Fibroblast of lung (primary cell): ENCODE measurements around the gene ALDH4A1. TPM values are rescaled to one million over a fixed set of nuclear protein-coding genes. Genes with fewer than 3 reads are reported as not detected.

ENCODE experiments used
- DNase-seq, 2 donors: peaks; one replicate each; pipeline versions ENCODE4 v3.0.0 to v3.0.0-alpha.2; 2010; ENCODE audit warnings: low read depth in 2 of 2
- H2AFZ ChIP-seq: 2 replicates; pipeline ENCODE4 v1.5.1; 2012; ENCODE audit warnings: low read length, control low read depth, inconsistent platforms
- H3K27ac ChIP-seq: 2 replicates; pipeline ENCODE4 v1.5.1; 2011; ENCODE audit warnings: low read length, control low read depth; ENCODE audit not compliant: insufficient read depth
- H3K27me3 ChIP-seq: 2 replicates; pipeline ENCODE4 v1.5.1; 2011; ENCODE audit warnings: mild to moderate bottlenecking, low read length; ENCODE audit not compliant: control insufficient read depth, insufficient read depth
- H3K36me3 ChIP-seq: 2 replicates; pipeline ENCODE4 v1.5.1; 2011; ENCODE audit warnings: low read length; ENCODE audit not compliant: control insufficient read depth, insufficient read depth
- H3K4me1 ChIP-seq: 2 replicates; pipeline ENCODE4 v1.5.1; 2011; ENCODE audit warnings: low read length; ENCODE audit not compliant: control insufficient read depth, insufficient read depth; ENCODE audit errors: extremely low read depth
- H3K4me2 ChIP-seq: 2 replicates; pipeline ENCODE4 v1.5.1; 2011; ENCODE audit warnings: low read length, control low read depth; ENCODE audit not compliant: insufficient read depth; ENCODE audit errors: extremely low read depth
- H3K4me3 ChIP-seq, 4 experiments: fragments of 200-600 bp in 1 of 4; sonication (generic) in 1 of 4; replicated peaks in 1 of 4; 2 replicates each; pipeline ENCODE4 v1.5.1; 2011 to 2016; ENCODE audit warnings: low read length in 4 of 4, low read depth in 3 of 4, mild to moderate bottlenecking in 3 of 4, control low read depth in 2 of 4, inconsistent platforms in 1 of 4, mixed read lengths in 1 of 4; ENCODE audit not compliant: insufficient read depth in 1 of 4; ENCODE audit errors: control extremely low read depth in 1 of 4
- H3K79me2 ChIP-seq: 2 replicates; pipeline ENCODE4 v1.5.1; 2012; ENCODE audit warnings: mild to moderate bottlenecking, low read length, inconsistent platforms; ENCODE audit not compliant: control insufficient read depth, insufficient read depth
- H3K9ac ChIP-seq: 2 replicates; pipeline ENCODE4 v1.5.1; 2011; ENCODE audit warnings: mild to moderate bottlenecking, low read length, control low read depth; ENCODE audit not compliant: insufficient read depth
- H3K9me3 ChIP-seq: 2 replicates; pipeline ENCODE4 v1.5.1; 2012; ENCODE audit warnings: low read depth, low read length; ENCODE audit not compliant: control insufficient read depth, insufficient read depth
- H4K20me1 ChIP-seq: 2 replicates; pipeline ENCODE4 v1.5.1; 2011; ENCODE audit warnings: low read length; ENCODE audit not compliant: control insufficient read depth, insufficient read depth; ENCODE audit errors: extremely low read depth
- EZH2 ChIP-seq: IDR thresholded peaks from 2 replicates; pipeline ENCODE4 v1.5.1; 2012; ENCODE audit warnings: low read length, control low read depth, mild to moderate bottlenecking; ENCODE audit errors: missing control alignments
- polyA plus RNA-seq, 2 donors: library from polyadenylated mRNA; depleted of rRNA in 1 of 2; stranded (reverse) in 1 of 2; unstranded in 1 of 2; fragments of >200 nt; gene quantifications; 2 replicates each; pipeline ENCODE4 v1.2.1, GENCODE V29; 2011 to 2012; ENCODE audit warnings: missing spikeins in 1 of 2
- total RNA-seq: library from RNA; depleted of rRNA; stranded (reverse); fragments of >200 nt; gene quantifications from 2 replicates; pipeline ENCODE4 v1.2.1, GENCODE V29; 2014
- TF ChIP-seq, protein P1 (sequence below), 2 donors: IDR thresholded peaks in 1 of 2; conservative IDR thresholded peaks in 1 of 2; 1 replicate in 1 of 2; 2 replicates in 1 of 2; pipeline ENCODE4 v1.5.1; 2011 to 2012; ENCODE audit warnings: low read length in 2 of 2, control low read depth in 1 of 2, inconsistent platforms in 1 of 2, low read depth in 1 of 2, mild to moderate bottlenecking in 1 of 2

ALDH4A1 gene
- total and polyA plus RNA-seq, 2 donors (not counting 1 experiment from before 2014, with no cell fraction given): 6.9 to 11.9 TPM

DNA sequence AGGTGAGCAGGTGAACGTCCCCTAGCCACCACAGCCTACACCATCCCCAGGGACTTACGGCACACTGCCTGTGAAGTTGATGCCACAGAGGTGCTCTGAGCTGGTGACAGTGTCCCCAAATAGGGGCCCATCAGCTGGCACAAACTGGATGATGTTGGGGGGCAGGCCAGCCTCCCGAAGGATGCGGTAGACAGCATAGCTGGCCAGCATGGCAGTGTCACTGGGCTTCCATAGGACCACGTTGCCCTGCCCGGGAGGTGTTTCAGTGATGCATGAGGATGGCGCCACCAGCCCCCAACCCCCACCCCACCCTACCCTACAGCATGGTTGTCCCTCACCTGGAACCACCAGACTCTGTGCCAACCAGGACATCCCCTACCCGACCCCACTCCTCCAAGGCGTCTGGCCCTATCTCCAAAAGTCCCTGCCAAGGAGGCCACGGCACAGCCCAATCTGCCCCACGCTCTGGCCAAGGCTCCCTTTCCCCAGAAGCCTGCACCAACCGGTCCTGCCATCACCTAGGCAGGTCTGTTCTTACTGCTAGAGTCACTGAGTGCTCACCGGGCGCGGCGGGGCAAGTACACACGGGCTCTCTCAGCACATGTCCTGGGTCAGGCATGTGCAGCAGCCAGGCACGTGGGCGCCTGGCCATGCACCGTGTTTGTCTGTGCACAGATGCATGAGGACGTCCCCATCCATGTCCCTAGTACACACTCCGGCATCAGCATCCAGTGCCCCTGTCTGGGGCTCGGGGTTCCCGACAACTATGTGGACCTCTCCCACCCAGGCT is 20.5 kb downstream of the ALDH4A1 start:
- H3K4me3 ChIP-seq: no peak overlapping the region
- no peaks in the 10 kb centered on the region for H3K27me3 ChIP-seq
- no peak overlapping the region for H2AFZ ChIP-seq
- H3K4me1 ChIP-seq: no peaks in the 10 kb centered on the region
- no peaks in the 10 kb centered on the region for H3K79me2 ChIP-seq
- no peak overlapping the region for H3K27ac ChIP-seq
- peaks cover 2% of the 10 kb centered on the region for H4K20me1 ChIP-seq
- H3K9ac ChIP-seq: no peak overlapping the region
- no peak for DNase-seq
- no peaks in the 10 kb centered on the region for H3K9me3 ChIP-seq
- no peak overlapping the region for H3K4me2 ChIP-seq
- no peaks in the 10 kb centered on the region for H3K36me3 ChIP-seq
- no peak for TF ChIP-seq EZH2
- TF ChIP-seq, protein P1, sequence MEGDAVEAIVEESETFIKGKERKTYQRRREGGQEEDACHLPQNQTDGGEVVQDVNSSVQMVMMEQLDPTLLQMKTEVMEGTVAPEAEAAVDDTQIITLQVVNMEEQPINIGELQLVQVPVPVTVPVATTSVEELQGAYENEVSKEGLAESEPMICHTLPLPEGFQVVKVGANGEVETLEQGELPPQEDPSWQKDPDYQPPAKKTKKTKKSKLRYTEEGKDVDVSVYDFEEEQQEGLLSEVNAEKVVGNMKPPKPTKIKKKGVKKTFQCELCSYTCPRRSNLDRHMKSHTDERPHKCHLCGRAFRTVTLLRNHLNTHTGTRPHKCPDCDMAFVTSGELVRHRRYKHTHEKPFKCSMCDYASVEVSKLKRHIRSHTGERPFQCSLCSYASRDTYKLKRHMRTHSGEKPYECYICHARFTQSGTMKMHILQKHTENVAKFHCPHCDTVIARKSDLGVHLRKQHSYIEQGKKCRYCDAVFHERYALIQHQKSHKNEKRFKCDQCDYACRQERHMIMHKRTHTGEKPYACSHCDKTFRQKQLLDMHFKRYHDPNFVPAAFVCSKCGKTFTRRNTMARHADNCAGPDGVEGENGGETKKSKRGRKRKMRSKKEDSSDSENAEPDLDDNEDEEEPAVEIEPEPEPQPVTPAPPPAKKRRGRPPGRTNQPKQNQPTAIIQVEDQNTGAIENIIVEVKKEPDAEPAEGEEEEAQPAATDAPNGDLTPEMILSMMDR (conservative IDR thresholded peaks at IDR 0.05 in 1 of 2, IDR thresholded peaks at IDR 0.05 in 1 of 2; ENCODE audit: low read depth in 1 of 2, low read length in 2 of 2): no peak

DNA sequence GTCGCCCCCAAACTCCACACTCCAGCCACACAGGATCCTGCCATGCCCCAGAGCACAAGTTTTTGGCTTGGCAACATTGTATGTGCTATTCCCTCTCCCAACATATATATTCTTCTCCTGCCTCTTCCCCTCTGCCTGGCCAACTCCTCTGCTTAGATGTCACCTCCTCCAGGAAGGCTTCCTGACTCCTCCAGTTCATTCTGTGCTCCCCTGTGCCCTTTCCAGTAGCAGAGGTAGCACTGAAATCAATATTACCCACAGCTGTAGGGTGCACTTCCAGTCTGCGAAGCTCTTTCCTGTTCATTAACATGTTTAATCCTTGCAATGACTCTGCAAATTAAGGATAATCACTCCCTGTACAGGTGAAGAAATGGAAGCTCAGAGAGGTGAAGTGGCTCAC is 21.2 kb downstream of the ALDH4A1 start:
- H3K27me3 ChIP-seq: no peaks in the 10 kb centered on the region
- H3K4me2 ChIP-seq: no peak overlapping the region
- no peaks in the 10 kb centered on the region for H3K9me3 ChIP-seq
- H4K20me1 ChIP-seq: peaks cover 2% of the 10 kb centered on the region
- H2AFZ ChIP-seq: no peak overlapping the region
- no peaks in the 10 kb centered on the region for H3K36me3 ChIP-seq
- H3K27ac ChIP-seq: no peak overlapping the region
- TF ChIP-seq EZH2: no peak
- TF ChIP-seq, protein P1 (conservative IDR thresholded peaks at IDR 0.05 in 1 of 2, IDR thresholded peaks at IDR 0.05 in 1 of 2; ENCODE audit: low read depth in 1 of 2, low read length in 2 of 2): no peak
- no peaks in the 10 kb centered on the region for H3K79me2 ChIP-seq
- no peak overlapping the region for H3K9ac ChIP-seq
- H3K4me1 ChIP-seq: no peaks in the 10 kb centered on the region
- DNase-seq: no peak
- no peak overlapping the region for H3K4me3 ChIP-seq

DNA sequence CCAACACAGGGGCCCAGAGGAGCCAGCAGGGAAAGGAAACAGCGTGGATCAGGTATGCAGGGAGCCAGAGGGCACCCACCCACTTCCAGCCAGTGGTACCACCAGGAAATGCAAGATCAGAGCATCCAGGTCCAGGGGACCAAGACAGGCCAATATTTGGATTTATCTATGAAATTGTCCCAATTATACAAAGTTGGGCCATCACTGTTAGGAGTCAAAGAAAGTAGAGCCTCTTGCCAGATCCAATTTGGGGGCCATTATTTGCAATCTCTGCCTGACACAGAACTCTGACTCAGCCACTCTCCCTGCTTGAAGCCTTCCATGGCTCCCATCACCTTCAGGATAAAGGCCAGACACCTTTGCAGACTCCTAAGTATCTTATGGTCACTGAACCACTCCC is 21.8 kb downstream of the ALDH4A1 start:
- H3K4me2 ChIP-seq: no peak overlapping the region
- no peak overlapping the region for H3K4me3 ChIP-seq
- H3K9me3 ChIP-seq: no peaks in the 10 kb centered on the region
- no peak overlapping the region for H2AFZ ChIP-seq
- no peaks in the 10 kb centered on the region for H3K36me3 ChIP-seq
- no peak overlapping the region for H3K27ac ChIP-seq
- peaks cover 2% of the 10 kb centered on the region for H4K20me1 ChIP-seq
- no peak for TF ChIP-seq EZH2
- TF ChIP-seq, protein P1 (conservative IDR thresholded peaks at IDR 0.05 in 1 of 2, IDR thresholded peaks at IDR 0.05 in 1 of 2; ENCODE audit: low read depth in 1 of 2, low read length in 2 of 2): no peak
- H3K79me2 ChIP-seq: no peaks in the 10 kb centered on the region
- H3K9ac ChIP-seq: no peak overlapping the region
- DNase-seq: no peak
- no peaks in the 10 kb centered on the region for H3K27me3 ChIP-seq
- no peaks in the 10 kb centered on the region for H3K4me1 ChIP-seq
